ENCODE results near the gene PASK. TPM values are rescaled to one million over a fixed set of nuclear protein-coding genes. Genes with fewer than 3 reads are reported as not detected.

PASK gene
- total and polyA plus RNA-seq, 2 of the 4 experiments (the other 2 are of a cell fraction), result 4.1 TPM

- no peak overlapping the region for H4K8ac ChIP-seq (ENCODE audit: low read depth in 2 of 2, low read length in 2 of 2)
- ChIA-PET CTCF (no interaction called here), POLR2A (ENCODE audit: unreplicated experiment) (no interaction called here)
- BruUV-seq (replicated peaks), result no TSS peak
- H2AK9ac ChIP-seq (replicated peaks; ENCODE audit: low read depth, low read length, poor library complexity), result no peak overlapping the region
- no peaks in the 10 kb centered on the region for H3K79me1 ChIP-seq (ENCODE audit: low read depth in 1 of 2, low read length in 2 of 2)
- no peak overlapping the region for H3K23ac ChIP-seq (ENCODE audit: low read depth, low read length)
- no peak overlapping the region for H2BK20ac ChIP-seq (ENCODE audit: low read depth, low read length)
- dilution Hi-C loops (cut with HindIII; ENCODE audit: low sequenced_read_pairs, unreplicated experiment) (no loop called here), intact Hi-C loops (cut with micrococcal nuclease) (no loop called here), in situ Hi-C loops (cut with MboI; ENCODE audit: low sequenced_read_pairs) (no loop called here)
- H4K20me1 ChIP-seq (ENCODE audit: insufficient read depth, low read length), result no peaks in the 10 kb centered on the region
- H2BK5ac ChIP-seq (ENCODE audit: low read depth, low read length, poor library complexity, severe bottlenecking), result no peak overlapping the region
- H4K91ac ChIP-seq (ENCODE audit: insufficient read depth, low read depth, low read length), result no peak overlapping the region
- ATAC-seq (ENCODE audit: low read depth), result no peak
- no peaks in the 10 kb centered on the region for H3K9me3 ChIP-seq (ENCODE audit: control insufficient read depth, insufficient read depth, low read length)
- H2AFZ ChIP-seq (replicated peaks; ENCODE audit: low read length, poor library complexity), result no peak overlapping the region
- no peak overlapping the region for H4K5ac ChIP-seq (ENCODE audit: low read depth, low read length)
- no peak overlapping the region for H3K9ac ChIP-seq (ENCODE audit: low read depth, low read length)
- H3K56ac ChIP-seq (ENCODE audit: extremely low read depth, insufficient read depth, low read length), result no peak overlapping the region
- H2BK15ac ChIP-seq (ENCODE audit: low read depth, low read length), result no peak overlapping the region
- no peak overlapping the region for H3K14ac ChIP-seq (replicated peaks; ENCODE audit: low read depth, low read length)
- peaks cover 15% of the 10 kb centered on the region for H3K36me3 ChIP-seq (ENCODE audit: control insufficient read depth, insufficient read depth, low read length)
- H3K18ac ChIP-seq (ENCODE audit: low read depth, low read length), result no peak overlapping the region
- no peak for DNase-seq
- WGBS, 2 experiments (ENCODE audit: extremely low coverage in 2 of 2, insufficient read length in 1 of 2), result 91% methylated on average over 8 of the region's 12 CpGs; no CpG with 5 or more reads in 1 of the 2 experiments
- no peaks in the 10 kb centered on the region for H3K27me3 ChIP-seq (ENCODE audit: control insufficient read depth, insufficient read depth, low read length)
- H3K4ac ChIP-seq (ENCODE audit: low read depth, low read length), result no peak overlapping the region
- no peak overlapping the region for H3K4me2 ChIP-seq (ENCODE audit: low read depth, low read length)
- TF ChIP-seq NFE2L2 (IDR thresholded peaks at IDR 0.05; ENCODE audit: low read depth, low read length) (no peak), MAFK (IDR thresholded peaks at IDR 0.05; ENCODE audit: low read depth, low read length) (no peak), MXI1 (IDR thresholded peaks at IDR 0.05; ENCODE audit: borderline replicate concordance, low read depth, low read length) (no peak), POLR2A (IDR thresholded peaks at IDR 0.05; ENCODE audit: low read depth, low read length) (no peak)
- no peak overlapping the region for H2BK120ac ChIP-seq (ENCODE audit: low read depth, low read length)
- no peaks in the 10 kb centered on the region for H3K4me1 ChIP-seq (ENCODE audit: control insufficient read depth, insufficient read depth, low read length)
- H3K9me1 ChIP-seq (ENCODE audit: insufficient read depth, low read length), result peaks cover 3% of the 10 kb centered on the region; the same call in 1 of the 2 replicates
- no peak overlapping the region for H3K27ac ChIP-seq (ENCODE audit: insufficient read depth, low read length)
- no peak overlapping the region for H2AK5ac ChIP-seq (ENCODE audit: low read depth, low read length)
- H3K4me3 ChIP-seq (ENCODE audit: insufficient read depth, low read depth, low read length), result no peak overlapping the region
These were observed 31.2 kb upstream of the PASK start for GRCh38 chr2:241180495-241180894.

Data from IMR-90 (cell line).